IMR-90 (cell line): ENCODE measurements around the gene ZFP36L1. TPM values are rescaled to one million over a fixed set of nuclear protein-coding genes. Genes with fewer than 3 reads are reported as not detected.

Experiments
- ATAC-seq: fragments of 200-7000 bp; cut with Tn5 transposase; 2 replicates; pipeline ENCODE4 v1.9.1; 2020; ENCODE audit warnings: low read depth, mild to moderate bottlenecking, moderate library complexity
- BruUV-seq: library from RNA; stranded (reverse); fragments of 400-500 nt; replicated peaks from 2 replicates; lab custom pipeline; 2021; lab: Mats Ljungman, UMichigan
- CTCF ChIA-PET: fragments of 300-600 bp; formaldehyde crosslinking; extraction: SDS; loops from one replicate; lab custom pipeline; 2021; ENCODE audit warnings: antibody characterized with exemption; lab: Yijun Ruan, JAX
- POLR2A ChIA-PET: fragments of 300-600 bp; sonication (Branson Sonifier 250); formaldehyde crosslinking; loops from one replicate; lab custom pipeline; 2022; ENCODE audit warnings: antibody characterized with exemption; ENCODE audit not compliant: unreplicated experiment; lab: Charles Lee
- DNase-seq: peaks from one replicate; pipeline ENCODE4 v3.0.0; 2013
- H2AFZ ChIP-seq: replicated peaks from 2 replicates; pipeline ENCODE3; 2013; ENCODE audit warnings: low read length, mild to moderate bottlenecking; ENCODE audit not compliant: poor library complexity
- H2AK5ac ChIP-seq: 2 replicates; pipeline ENCODE4 v1.6.1; 2013; ENCODE audit warnings: low read depth, low read length, inconsistent platforms
- H2AK9ac ChIP-seq: replicated peaks from 2 replicates; pipeline ENCODE3; 2013; ENCODE audit warnings: mild to moderate bottlenecking, low read depth, low read length, moderate library complexity; ENCODE audit not compliant: poor library complexity
- H2BK120ac ChIP-seq: 2 replicates; pipeline ENCODE4 v1.6.1; 2013; ENCODE audit warnings: low read depth, low read length, inconsistent platforms
- H2BK15ac ChIP-seq: 3 replicates; pipeline ENCODE4 v1.6.1; 2013; ENCODE audit warnings: low read depth, low read length, inconsistent platforms
- H2BK20ac ChIP-seq: 2 replicates; pipeline ENCODE4 v1.6.1; 2013; ENCODE audit warnings: low read depth, mild to moderate bottlenecking, inconsistent platforms, low read length, moderate library complexity
- H2BK5ac ChIP-seq: 2 replicates; pipeline ENCODE4 v1.6.1; 2013; ENCODE audit warnings: mild to moderate bottlenecking, low read depth, low read length, inconsistent platforms; ENCODE audit not compliant: poor library complexity, severe bottlenecking
- H3K14ac ChIP-seq: replicated peaks from 2 replicates; pipeline ENCODE4 v1.6.1; 2013; ENCODE audit warnings: low read depth, low read length, inconsistent platforms
- H3K18ac ChIP-seq: 2 replicates; pipeline ENCODE4 v1.6.1; 2013; ENCODE audit warnings: low read depth, low read length, control low read depth
- H3K23ac ChIP-seq: 2 replicates; pipeline ENCODE4 v1.6.1; 2013; ENCODE audit warnings: low read depth, low read length, inconsistent platforms
- H3K27ac ChIP-seq: 2 replicates; pipeline ENCODE4 v1.5.1; 2013; ENCODE audit warnings: mild to moderate bottlenecking, control low read depth, low read length; ENCODE audit not compliant: insufficient read depth
- H3K27me3 ChIP-seq: 2 replicates; pipeline ENCODE4 v1.6.1; 2013; ENCODE audit warnings: low read length; ENCODE audit not compliant: control insufficient read depth, insufficient read depth
- H3K36me3 ChIP-seq: 2 replicates; pipeline ENCODE4 v1.6.1; 2013; ENCODE audit warnings: low read length, mixed read lengths; ENCODE audit not compliant: control insufficient read depth, insufficient read depth
- H3K4ac ChIP-seq: 2 replicates; pipeline ENCODE4 v1.6.1; 2013; ENCODE audit warnings: low read depth, low read length, inconsistent platforms
- H3K4me1 ChIP-seq: 2 replicates; pipeline ENCODE4 v1.6.1; 2013; ENCODE audit warnings: low read length, mixed read lengths; ENCODE audit not compliant: control insufficient read depth, insufficient read depth
- H3K4me2 ChIP-seq: 2 replicates; pipeline ENCODE4 v1.6.1; 2013; ENCODE audit warnings: low read depth, mild to moderate bottlenecking, control low read depth, low read length, moderate library complexity
- H3K4me3 ChIP-seq: 2 replicates; pipeline ENCODE4 v1.5.1; 2013; ENCODE audit warnings: low read depth, mild to moderate bottlenecking, control low read depth, low read length, moderate library complexity; ENCODE audit not compliant: insufficient read depth
- H3K56ac ChIP-seq: 2 replicates; pipeline ENCODE4 v1.6.1; 2013; ENCODE audit warnings: low read length, inconsistent platforms; ENCODE audit not compliant: insufficient read depth; ENCODE audit errors: extremely low read depth
- H3K79me1 ChIP-seq, 2 experiments: 2 replicates each; pipeline ENCODE4 v1.6.1; 2013; ENCODE audit warnings: low read length in 2 of 2, inconsistent platforms in 1 of 2, low read depth in 1 of 2
- H3K9ac ChIP-seq: 2 replicates; pipeline ENCODE4 v1.6.1; 2013; ENCODE audit warnings: low read depth, low read length, control low read depth
- H3K9me1 ChIP-seq: 2 replicates; pipeline ENCODE4 v1.6.1; 2013; ENCODE audit warnings: low read length, inconsistent platforms; ENCODE audit not compliant: insufficient read depth
- H3K9me3 ChIP-seq: 2 replicates; pipeline ENCODE4 v1.6.1; 2013; ENCODE audit warnings: low read length; ENCODE audit not compliant: control insufficient read depth, insufficient read depth
- H4K20me1 ChIP-seq: 2 replicates; pipeline ENCODE4 v1.6.1; 2013; ENCODE audit warnings: low read length, inconsistent platforms; ENCODE audit not compliant: insufficient read depth
- H4K5ac ChIP-seq: 2 replicates; pipeline ENCODE4 v1.6.1; 2013; ENCODE audit warnings: mild to moderate bottlenecking, low read depth, low read length, control low read depth
- H4K8ac ChIP-seq, 2 experiments: 2 replicates each; pipeline ENCODE4 v1.6.1; 2013; ENCODE audit warnings: low read depth in 2 of 2, low read length in 2 of 2, control low read depth in 1 of 2, inconsistent platforms in 1 of 2
- H4K91ac ChIP-seq: 2 replicates; pipeline ENCODE4 v1.6.1; 2013; ENCODE audit warnings: low read depth, low read length, inconsistent platforms; ENCODE audit not compliant: insufficient read depth
- MXI1 ChIP-seq: IDR thresholded peaks from 2 replicates; pipeline ENCODE4 v1.6.1; 2012; ENCODE audit warnings: low read depth, mild to moderate bottlenecking, low read length, moderate library complexity, borderline replicate concordance
- NFE2L2 ChIP-seq: fragments of 150-350 bp; IDR thresholded peaks from 2 replicates; pipeline ENCODE4 v1.6.1; 2016; ENCODE audit warnings: low read depth, mild to moderate bottlenecking, low read length
- RAD21 ChIP-seq: IDR thresholded peaks from 2 replicates; pipeline ENCODE4 v1.6.1; 2012; ENCODE audit warnings: low read length, improper control_type of control experiment
- WGBS, 2 experiments: methylation state at CpG; one replicate each; pipeline versions ENCODE4 v1.1.5 to v1.1.7; 2013; ENCODE audit warnings: missing lambda C conversion rate in 2 of 2; ENCODE audit not compliant: insufficient read length in 1 of 2; ENCODE audit errors: extremely low coverage in 2 of 2; 5-methylcytosine and 5-hydroxymethylcytosine counted together
- dilution Hi-C: fragments of 300-500 bp; cut with HindIII; formaldehyde crosslinking; loops from one replicate; pipeline ENCODE4 v1.14.3; 2018; ENCODE audit warnings: low sequenced_read_pairs; ENCODE audit not compliant: unreplicated experiment
- in situ Hi-C: fragments of 300-500 bp; cut with MboI; formaldehyde crosslinking; loops from 3 replicates; pipeline ENCODE4 v1.14.3; 2019; ENCODE audit warnings: low sequenced_read_pairs, inconsistent platforms, mixed read lengths
- intact Hi-C: fragments of 100-400 bp; cut with micrococcal nuclease; formaldehyde crosslinking; loops from 2 replicates; pipeline ENCODE4 v1.10.0; 2022
- polyA plus RNA-seq, 3 experiments: library from polyadenylated mRNA; depleted of rRNA; stranded (reverse); fragments of >200 nt; gene quantifications; 2 replicates each; pipeline ENCODE4 v1.2.3, GENCODE V29; 2012; ENCODE audit warnings: low replicate concordance in 1 of 3
- total RNA-seq: library from RNA; depleted of rRNA; stranded (reverse); fragments of >200 nt; gene quantifications from 2 replicates; pipeline ENCODE4 v1.2.3, GENCODE V29; 2012

ZFP36L1 gene
- total and polyA plus RNA-seq, 2 of the 4 experiments (the other 2 are of a cell fraction), result 6.5 to 140 TPM

DNA sequence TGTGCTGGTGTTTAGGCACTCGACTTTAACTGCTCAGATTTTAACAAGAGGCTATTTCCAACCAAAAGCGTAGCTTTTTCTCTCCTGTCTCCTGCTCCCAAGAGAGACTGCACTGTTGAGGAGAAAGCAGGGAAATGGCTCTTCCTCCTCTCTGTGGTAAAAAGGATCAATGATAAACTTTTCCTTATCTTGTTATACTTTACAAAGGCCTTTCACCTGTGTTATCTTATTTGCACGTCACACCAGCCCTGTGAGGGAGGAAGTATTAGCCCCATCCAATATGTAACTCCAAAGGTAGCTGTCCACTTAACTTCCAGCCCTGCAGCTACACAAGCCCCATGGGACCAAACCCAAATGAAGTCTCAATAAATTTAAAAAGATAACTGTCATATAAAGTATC is 32.9 kb upstream of the ZFP36L1 start:
- H3K4me3 ChIP-seq, result no peak overlapping the region
- no peaks in the 10 kb centered on the region for H3K36me3 ChIP-seq
- no peak overlapping the region for H2AFZ ChIP-seq
- no peak overlapping the region for H2BK15ac ChIP-seq
- H2AK9ac ChIP-seq, result no peak overlapping the region
- no peak for DNase-seq
- H2BK5ac ChIP-seq, result no peak overlapping the region
- no peak overlapping the region for H4K5ac ChIP-seq
- intact Hi-C loops (no loop called here), dilution Hi-C loops (no loop called here), in situ Hi-C loops (no loop called here)
- H4K20me1 ChIP-seq, result no peaks in the 10 kb centered on the region
- no peaks in the 10 kb centered on the region for H3K27me3 ChIP-seq
- POLR2A ChIA-PET, result no interaction called here
- no peak overlapping the region for H3K18ac ChIP-seq
- H3K9me3 ChIP-seq, result no peaks in the 10 kb centered on the region
- no peak overlapping the region for H3K56ac ChIP-seq
- no peak overlapping the region for H3K4me2 ChIP-seq
- BruUV-seq, result no TSS peak
- H2BK120ac ChIP-seq, result no peak overlapping the region
- no peak overlapping the region for H3K27ac ChIP-seq
- H3K9ac ChIP-seq, result no peak overlapping the region
- no peak overlapping the region for H4K8ac ChIP-seq
- H2AK5ac ChIP-seq, result no peak overlapping the region
- no peak overlapping the region for H3K14ac ChIP-seq
- no peak overlapping the region for H3K4ac ChIP-seq
- TF ChIP-seq MXI1 (no peak), NFE2L2 (no peak), RAD21 (no peak)
- CTCF ChIA-PET, result interaction anchor here (0.8 to 1.1 kb wide), 3 partner anchors 11 to 575 kb away, joined by 4 to 5 read pairs (median 4); no protein-coding TSS in a partner anchor
- H3K23ac ChIP-seq, result no peak overlapping the region
- H3K9me1 ChIP-seq, result peaks cover 5% of the 10 kb centered on the region; the same call in 1 of the 2 replicates
- H3K4me1 ChIP-seq, result no peaks in the 10 kb centered on the region
- H3K79me1 ChIP-seq, result no peaks in the 10 kb centered on the region
- no peak for ATAC-seq
- H4K91ac ChIP-seq, result no peak overlapping the region
- no peak overlapping the region for H2BK20ac ChIP-seq
- WGBS, 2 experiments, result no CpG with 5 or more reads among the region's 3 CpGs
